Brain microvascular endothelial cell (primary cell): ENCODE results near the gene ZDHHC8.

Experiments used
- DNase-seq: peaks from one replicate; pipeline ENCODE4 v3.0.0-alpha.2; 2020
- H3K27ac ChIP-seq: fragments of 250-450 bp; sonication (Bioruptor Pico); 2 replicates; pipeline ENCODE4 v1.5.1; 2020; ENCODE audit warnings: mild to moderate bottlenecking, moderate library complexity
- H3K27me3 ChIP-seq: fragments of 250-450 bp; sonication (Bioruptor Pico); replicated peaks from 2 replicates; pipeline ENCODE4 v1.5.1; 2020; ENCODE audit warnings: mild to moderate bottlenecking
- H3K36me3 ChIP-seq: fragments of 250-450 bp; sonication (Bioruptor Pico); replicated peaks from 2 replicates; pipeline ENCODE4 v1.5.1; 2020; ENCODE audit warnings: mild to moderate bottlenecking
- H3K4me3 ChIP-seq: 2 replicates; pipeline ENCODE4 v1.5.1; 2011; ENCODE audit warnings: low read depth, mild to moderate bottlenecking, control low read depth, low read length, moderate library complexity
- in situ Hi-C: cut with HindIII; loops from 2 replicates; pipeline ENCODE4 v1.10.0; 2017; ENCODE audit warnings: low sequenced_read_pairs, low pct_ligation_motif_present
- TF ChIP-seq, protein P1 (sequence below): IDR thresholded peaks from 2 replicates; pipeline ENCODE4 v1.5.1; 2011; ENCODE audit warnings: low read depth, mild to moderate bottlenecking, moderate library complexity, low read length, control low read depth, inconsistent platforms; ENCODE audit errors: missing control alignments

Gene ZDHHC8

DNA sequence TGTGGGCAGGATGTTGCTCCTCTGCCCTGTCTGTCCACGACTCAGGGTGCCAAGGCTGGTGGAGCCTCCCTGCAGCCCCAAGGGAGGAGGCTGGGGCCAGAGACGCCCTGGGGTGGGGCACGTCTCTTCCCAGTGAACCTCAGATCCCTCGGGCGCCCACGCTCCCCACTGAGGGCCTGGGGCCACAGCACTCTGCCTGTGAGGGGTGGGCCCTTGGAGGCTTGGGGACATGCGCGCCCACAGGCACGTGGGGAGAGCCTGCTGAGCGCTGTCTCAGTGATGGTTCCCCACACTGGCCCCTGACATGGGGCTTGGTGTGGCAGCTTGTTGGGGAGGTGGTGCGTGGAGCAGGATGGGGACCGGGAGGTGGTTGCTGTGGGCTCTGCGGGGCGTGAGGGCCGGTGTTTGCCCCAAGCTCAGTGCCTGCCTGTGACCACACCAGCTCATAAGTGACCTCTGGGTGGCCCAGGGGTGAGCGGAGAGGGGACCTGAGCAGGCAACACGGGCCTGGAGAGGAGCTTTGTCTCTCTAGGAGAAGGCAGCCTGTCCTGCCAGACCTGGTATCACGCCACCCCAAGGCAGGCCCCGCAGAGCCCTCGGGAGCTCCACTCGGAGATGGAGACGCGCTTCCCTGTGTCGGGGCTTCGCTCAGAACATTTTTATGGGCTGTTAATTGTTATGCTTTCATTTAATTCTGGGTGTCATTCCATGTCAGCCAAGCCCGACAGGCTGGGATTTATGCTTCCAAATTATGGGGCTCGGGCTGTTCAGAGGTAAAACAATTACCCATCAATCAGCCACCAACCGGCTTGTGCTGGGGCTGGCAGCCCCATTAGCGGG is 46.7 kb downstream of the ZDHHC8 start:
- no peak overlapping the region for H3K27ac ChIP-seq
- TF ChIP-seq, protein P1, sequence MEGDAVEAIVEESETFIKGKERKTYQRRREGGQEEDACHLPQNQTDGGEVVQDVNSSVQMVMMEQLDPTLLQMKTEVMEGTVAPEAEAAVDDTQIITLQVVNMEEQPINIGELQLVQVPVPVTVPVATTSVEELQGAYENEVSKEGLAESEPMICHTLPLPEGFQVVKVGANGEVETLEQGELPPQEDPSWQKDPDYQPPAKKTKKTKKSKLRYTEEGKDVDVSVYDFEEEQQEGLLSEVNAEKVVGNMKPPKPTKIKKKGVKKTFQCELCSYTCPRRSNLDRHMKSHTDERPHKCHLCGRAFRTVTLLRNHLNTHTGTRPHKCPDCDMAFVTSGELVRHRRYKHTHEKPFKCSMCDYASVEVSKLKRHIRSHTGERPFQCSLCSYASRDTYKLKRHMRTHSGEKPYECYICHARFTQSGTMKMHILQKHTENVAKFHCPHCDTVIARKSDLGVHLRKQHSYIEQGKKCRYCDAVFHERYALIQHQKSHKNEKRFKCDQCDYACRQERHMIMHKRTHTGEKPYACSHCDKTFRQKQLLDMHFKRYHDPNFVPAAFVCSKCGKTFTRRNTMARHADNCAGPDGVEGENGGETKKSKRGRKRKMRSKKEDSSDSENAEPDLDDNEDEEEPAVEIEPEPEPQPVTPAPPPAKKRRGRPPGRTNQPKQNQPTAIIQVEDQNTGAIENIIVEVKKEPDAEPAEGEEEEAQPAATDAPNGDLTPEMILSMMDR = no peak
- no peak for DNase-seq
- peaks cover 13% of the 10 kb centered on the region for H3K27me3 ChIP-seq
- in situ Hi-C loops = no loop called here
- no peaks in the 10 kb centered on the region for H3K36me3 ChIP-seq
- no peak overlapping the region for H3K4me3 ChIP-seq

DNA sequence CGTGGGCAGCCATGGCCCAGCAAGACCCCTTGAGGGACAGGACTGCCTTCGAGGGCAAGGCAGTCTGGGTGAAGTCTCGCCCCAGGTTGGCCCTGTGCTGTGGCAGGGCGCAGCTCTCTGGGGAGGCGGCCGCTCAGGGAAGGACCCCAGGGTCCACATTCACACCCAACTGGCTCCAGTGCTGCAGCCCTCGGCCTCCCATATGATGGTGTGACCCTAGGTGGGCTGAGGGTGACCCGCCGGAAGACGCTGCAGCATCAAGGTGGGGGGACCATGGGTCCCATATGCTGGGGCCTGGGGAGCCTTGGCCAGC is 47.3 kb downstream of the ZDHHC8 start:
- TF ChIP-seq, protein P1 = no peak
- no peak for DNase-seq
- no peaks in the 10 kb centered on the region for H3K36me3 ChIP-seq
- in situ Hi-C loops = no loop called here
- H3K27me3 ChIP-seq = peaks cover 7% of the 10 kb centered on the region
- H3K4me3 ChIP-seq = no peak overlapping the region
- H3K27ac ChIP-seq = no peak overlapping the region

DNA sequence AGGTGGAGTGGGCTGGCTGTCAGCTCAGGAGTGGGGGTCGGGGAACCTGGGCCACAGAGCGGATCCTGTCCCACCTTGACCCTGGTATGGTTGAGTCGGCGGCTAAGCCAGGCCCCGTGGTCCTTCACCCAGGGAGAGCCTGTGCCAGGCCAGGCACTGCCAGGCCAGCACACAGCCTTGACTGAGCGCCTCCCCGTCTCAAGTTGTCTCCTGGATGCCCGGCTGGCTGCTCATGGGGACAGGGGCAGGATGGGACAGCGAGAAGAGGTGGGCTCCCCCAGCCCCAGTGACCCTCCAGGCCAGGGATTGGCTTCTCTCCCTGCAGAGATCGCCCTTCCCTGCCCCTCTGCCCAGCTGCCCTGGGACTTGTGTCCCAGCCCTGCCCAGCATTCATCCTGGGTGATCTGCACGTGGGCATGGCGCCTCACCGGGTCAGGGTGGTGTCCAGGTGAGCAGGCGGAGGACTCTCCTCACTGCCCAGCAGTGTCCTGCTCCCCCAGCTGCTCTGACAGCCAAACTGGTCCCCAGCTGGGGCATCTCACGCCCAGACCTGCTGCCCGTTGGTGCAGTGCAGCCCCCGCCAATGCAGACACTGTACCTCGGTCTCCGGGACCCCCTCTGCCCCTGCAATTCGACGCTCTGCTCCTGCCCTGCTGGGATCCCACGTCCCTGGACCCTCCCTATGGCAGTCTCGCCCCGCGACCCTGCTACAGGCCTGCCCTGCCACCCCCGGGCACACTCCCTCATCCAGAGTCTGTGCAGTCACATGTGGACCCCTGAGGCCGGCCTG is 48.0 kb downstream of the ZDHHC8 start:
- in situ Hi-C loops = no loop called here
- H3K27me3 ChIP-seq = peaks cover 3% of the 10 kb centered on the region
- no peak overlapping the region for H3K4me3 ChIP-seq
- H3K36me3 ChIP-seq = no peaks in the 10 kb centered on the region
- TF ChIP-seq, protein P1 = no peak
- no peak overlapping the region for H3K27ac ChIP-seq
- DNase-seq = no peak

DNA sequence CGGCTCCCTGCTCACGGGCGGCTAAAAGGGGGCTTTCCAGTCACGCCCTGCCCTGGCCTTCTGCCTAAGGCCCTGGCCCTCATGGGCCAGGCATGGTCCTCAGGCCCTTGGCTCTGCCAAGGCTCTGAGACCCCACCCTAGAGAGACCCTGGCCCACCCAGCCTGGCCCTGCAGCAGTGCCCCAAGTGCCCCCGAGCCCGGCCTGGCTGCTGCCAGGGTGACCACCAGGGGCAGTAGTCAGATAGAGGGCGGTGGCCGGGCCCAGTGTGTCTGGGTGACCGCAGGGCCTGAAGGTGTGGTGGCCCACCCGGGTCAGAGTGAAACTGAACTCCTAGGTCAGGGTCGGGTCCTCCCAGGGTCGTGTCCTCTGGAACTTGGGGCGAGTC is 48.6 kb downstream of the ZDHHC8 start:
- no peak for DNase-seq
- TF ChIP-seq, protein P1 = peak; percentile 57
- Histone ChIP-seq H3K27ac (no peak overlapping the region), H3K4me3 (no peak overlapping the region), H3K36me3 (no peaks in the 10 kb centered on the region), H3K27me3 (peaks cover 3% of the 10 kb centered on the region)
- in situ Hi-C loops = no loop called here

DNA sequence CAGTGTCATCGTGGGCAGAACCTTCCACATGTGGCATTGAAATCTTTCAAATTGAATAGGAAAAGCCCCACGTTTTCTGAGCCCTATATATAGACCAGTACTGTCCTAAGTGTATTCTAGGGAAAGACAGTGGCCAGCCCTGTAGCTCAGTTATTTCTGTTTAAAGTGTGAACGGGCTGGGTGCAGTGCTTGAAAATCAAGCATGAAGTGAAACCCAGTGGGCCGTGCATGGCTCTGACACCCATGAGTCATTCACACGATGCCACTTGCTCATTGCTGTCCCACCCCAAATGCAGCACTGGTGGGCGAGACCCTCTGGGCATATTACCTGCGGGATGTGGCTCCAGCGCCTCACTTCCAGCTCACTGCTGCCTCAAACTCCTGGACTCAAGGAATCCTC is 49.0 kb downstream of the ZDHHC8 start:
- DNase-seq = no peak
- H3K27me3 ChIP-seq = no peaks in the 10 kb centered on the region
- in situ Hi-C loops = no loop called here

More for the DNA sequence above, 49.0 kb downstream of the ZDHHC8 start:
- Histone ChIP-seq H3K36me3 (no peaks in the 10 kb centered on the region), H3K27ac (no peak overlapping the region), H3K4me3 (no peak overlapping the region)
- TF ChIP-seq, protein P1 = no peak
